BE2C (cell line): Measurements from ENCODE around the gene FNTB.

Experiments
- DNase-seq: peaks from one replicate; pipeline ENCODE4 v3.0.0-alpha.2; 2020
- H3K27me3 ChIP-seq: fragments of 250-450 bp; sonication (Bioruptor Pico); 2 replicates; pipeline ENCODE4 v1.5.1; 2020; ENCODE audit warnings: mild to moderate bottlenecking
- H3K36me3 ChIP-seq: fragments of 250-450 bp; sonication (Bioruptor Pico); 2 replicates; pipeline ENCODE4 v1.5.1; 2020; ENCODE audit warnings: mild to moderate bottlenecking
- H3K4me1 ChIP-seq: fragments of 250-450 bp; sonication (Bioruptor Pico); 2 replicates; pipeline ENCODE4 v1.5.1; 2020
- H3K4me3 ChIP-seq: 2 replicates; pipeline ENCODE4 v1.5.1; 2011; ENCODE audit warnings: low read depth, low read length
- H3K9me3 ChIP-seq: fragments of 250-450 bp; sonication (Bioruptor Pico); 2 replicates; pipeline ENCODE4 v1.5.1; 2020
- CTCF ChIP-seq: IDR thresholded peaks from 2 replicates; pipeline ENCODE4 v1.5.1; 2012; ENCODE audit warnings: mild to moderate bottlenecking, low read depth, low read length

Gene FNTB

GRCh38 chr14:65098586-65098985, 111.9 kb downstream of the FNTB start:
- DNase-seq, result no peak
- peaks cover 21% of the 10 kb centered on the region for H3K4me1 ChIP-seq
- no peak for TF ChIP-seq CTCF
- peaks cover 10% of the 10 kb centered on the region for H3K36me3 ChIP-seq
- no peak overlapping the region for H3K4me3 ChIP-seq
- H3K27me3 ChIP-seq, result no peaks in the 10 kb centered on the region
- H3K9me3 ChIP-seq, result no peaks in the 10 kb centered on the region

DNA sequence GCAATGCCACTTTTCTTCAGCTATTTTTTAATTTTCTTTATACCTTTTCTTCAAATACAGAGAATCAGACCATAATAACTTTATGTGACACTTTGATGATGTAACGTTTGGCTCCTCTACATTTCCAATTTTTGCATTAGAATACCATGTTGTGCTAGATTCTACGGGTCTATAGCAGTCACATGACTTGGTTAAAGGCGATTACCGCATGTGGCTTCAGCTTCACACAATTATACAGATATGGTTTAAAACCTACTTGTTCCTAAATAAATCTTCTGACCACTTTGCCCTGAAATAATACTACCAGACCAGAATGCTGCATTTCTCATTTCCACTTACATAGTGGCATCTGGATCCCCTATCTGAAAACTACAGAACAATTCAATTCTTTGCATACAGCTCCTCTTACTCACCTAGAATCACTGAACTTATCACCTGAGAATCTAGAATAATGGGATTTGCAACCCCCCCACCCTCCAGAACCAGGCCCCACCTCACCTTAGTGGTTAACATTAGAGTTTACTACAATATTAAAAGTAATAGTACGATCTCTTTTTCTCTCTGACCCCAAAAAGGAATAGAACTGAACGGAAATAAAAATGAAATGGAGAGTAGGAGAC, 114.3 kb downstream of the FNTB start:
- Histone ChIP-seq H3K4me3 (peak overlapping the region; percentile 91), H3K36me3 (no peaks in the 10 kb centered on the region; the same call in none of the 2 replicates), H3K27me3 (no peaks in the 10 kb centered on the region), H3K9me3 (no peaks in the 10 kb centered on the region), H3K4me1 (peaks cover 17% of the 10 kb centered on the region)
- no peak for DNase-seq
- TF ChIP-seq CTCF, result no peak

GRCh38 chr14:65101631-65102440, 115.1 kb downstream of the FNTB start:
- Histone ChIP-seq H3K27me3 (no peaks in the 10 kb centered on the region), H3K9me3 (no peaks in the 10 kb centered on the region), H3K4me1 (peaks cover 9% of the 10 kb centered on the region), H3K36me3 (no peaks in the 10 kb centered on the region; the same call in none of the 2 replicates), H3K4me3 (peak overlapping the region; percentile 91)
- TF ChIP-seq CTCF, result no peak
- peak; percentile 15 for DNase-seq

DNA sequence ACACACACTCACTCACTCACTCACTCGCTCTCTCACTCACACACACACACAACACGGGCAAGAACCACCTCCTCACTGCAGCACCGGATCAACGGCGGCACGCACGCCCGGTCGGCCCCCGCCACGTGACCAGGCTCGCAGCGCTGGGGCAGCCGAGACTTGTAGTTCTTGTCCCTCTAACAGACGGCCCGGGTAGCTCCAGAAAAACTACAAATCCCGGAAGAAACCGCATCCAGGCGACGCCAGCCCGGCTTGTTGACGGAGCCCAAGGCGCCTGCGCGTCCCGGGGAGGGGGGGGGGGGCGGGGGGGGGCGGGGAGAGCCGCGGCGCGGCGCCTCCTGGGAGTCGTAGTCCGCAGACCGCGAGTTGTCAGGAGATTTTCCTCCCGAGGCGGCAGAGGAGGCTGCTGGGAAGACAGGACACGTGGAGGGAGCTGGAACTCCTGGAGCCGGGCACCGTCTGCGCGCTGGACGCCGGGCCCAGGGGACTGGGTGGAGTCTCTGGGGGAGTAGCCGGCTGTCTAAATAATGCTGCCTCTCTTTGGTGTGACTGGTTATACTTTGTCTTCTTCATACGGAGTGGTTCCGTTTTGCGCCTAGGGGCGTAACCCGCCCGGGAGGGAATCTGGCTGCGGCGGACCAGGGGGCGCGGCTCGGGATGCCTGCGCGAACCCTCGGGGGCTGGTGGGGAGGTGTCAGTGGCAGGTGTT, 115.9 kb downstream of the FNTB start, which contains the start of gene MAX:
TSS of gene MAX (minus strand) at position 77 of the 709 bp plus-strand sequence. CDS start 178 bp downstream, outside the sequence.
- Histone ChIP-seq H3K36me3 (no peaks in the 10 kb centered on the region; the same call in 1 of the 2 replicates), H3K4me3 (peak within 1 kb of the TSS; percentile 91), H3K9me3 (no peaks in the 10 kb centered on the region), H3K4me1 (0 out of 2 replicates have a peak, but pooled peaks cover under 1% of the 10 kb centered on the region), H3K27me3 (no peaks in the 10 kb centered on the region)
- no peak for TF ChIP-seq CTCF
- peak; percentile 98 for DNase-seq

- no peaks in the 10 kb centered on the region for H3K4me1 ChIP-seq
- DNase-seq, result peak; percentile 27
- H3K9me3 ChIP-seq, result no peaks in the 10 kb centered on the region
- peak overlapping the region; percentile 79 for H3K4me3 ChIP-seq
- peak; percentile 37 for TF ChIP-seq CTCF
- no peaks in the 10 kb centered on the region for H3K36me3 ChIP-seq
- H3K27me3 ChIP-seq, result no peaks in the 10 kb centered on the region
These were observed 116.6 kb downstream of the FNTB start for GRCh38 chr14:65103150-65103760.
